MM.1S (cell line): ENCODE measurements around the gene C2orf78.
A peak's percentile ranks its signal among the peaks of the same experiment; 100 is the strongest.

Experiments used
- DNase-seq: peaks from one replicate; pipeline ENCODE4 v3.0.0-alpha.2; 2015
- H2AFZ ChIP-seq: fragments of 300-600 bp; sonication (generic); 2 replicates; pipeline ENCODE4 v1.6.0; 2016; ENCODE audit warnings: antibody characterized with exemption, low read length
- H3F3A ChIP-seq: fragments of 300-600 bp; sonication (generic); 2 replicates; pipeline ENCODE4 v1.6.1; 2016; ENCODE audit warnings: mild to moderate bottlenecking, antibody characterized with exemption, low read length, moderate library complexity, mixed read lengths; ENCODE audit not compliant: insufficient read depth
- H3K27ac ChIP-seq: fragments of 300-600 bp; sonication (generic); 2 replicates; pipeline ENCODE4 v1.5.1; 2016; ENCODE audit warnings: mild to moderate bottlenecking, low read length
- H3K27me3 ChIP-seq: fragments of 300-600 bp; sonication (generic); replicated peaks from 2 replicates; pipeline ENCODE4 v1.6.0; 2016; ENCODE audit warnings: low read length; ENCODE audit not compliant: insufficient read depth
- H3K36me3 ChIP-seq: fragments of 300-600 bp; sonication (generic); replicated peaks from 2 replicates; pipeline ENCODE4 v1.6.1; 2016; ENCODE audit warnings: mild to moderate bottlenecking, low read length, mixed read lengths; ENCODE audit not compliant: insufficient read depth
- H3K4me1 ChIP-seq: fragments of 300-600 bp; sonication (generic); 2 replicates; pipeline ENCODE4 v1.6.1; 2016; ENCODE audit warnings: low read length, mixed read lengths
- H3K4me2 ChIP-seq: fragments of 300-600 bp; sonication (generic); 2 replicates; pipeline ENCODE4 v1.6.0; 2016; ENCODE audit warnings: low read depth, low read length
- H3K4me3 ChIP-seq: fragments of 300-600 bp; sonication (generic); 2 replicates; pipeline ENCODE4 v1.5.1; 2016; ENCODE audit warnings: low read length, mixed read lengths
- H3K79me2 ChIP-seq: fragments of 300-600 bp; sonication (generic); 2 replicates; pipeline ENCODE4 v1.6.1; 2016; ENCODE audit warnings: mixed run types, low read length, mixed read lengths
- H3K9ac ChIP-seq: fragments of 300-600 bp; sonication (generic); 2 replicates; pipeline ENCODE4 v1.6.1; 2016; ENCODE audit warnings: low read length, mixed read lengths
- H3K9me2 ChIP-seq: fragments of 300-600 bp; sonication (generic); replicated peaks from 2 replicates; pipeline ENCODE4 v1.6.1; 2016; ENCODE audit warnings: mild to moderate bottlenecking, low read length, mixed read lengths; ENCODE audit not compliant: insufficient read depth
- H3K9me3 ChIP-seq: fragments of 300-600 bp; sonication (generic); replicated peaks from 2 replicates; pipeline ENCODE4 v1.6.1; 2016; ENCODE audit warnings: mild to moderate bottlenecking, low read length, mixed read lengths; ENCODE audit not compliant: insufficient read depth
- H4K20me1 ChIP-seq: fragments of 300-600 bp; sonication (generic); 2 replicates; pipeline ENCODE4 v1.6.1; 2016; ENCODE audit warnings: mild to moderate bottlenecking, low read length, moderate library complexity, mixed read lengths; ENCODE audit not compliant: insufficient read depth
- EZH2 ChIP-seq: fragments of 300-600 bp; sonication (generic); optimal IDR thresholded peaks from 2 replicates; pipeline ENCODE3; 2017; ENCODE audit warnings: low read depth, mild to moderate bottlenecking, antibody characterized with exemption, low read length, mixed read lengths
- EZH2phosphoT487 ChIP-seq: fragments of 300-600 bp; sonication (generic); IDR thresholded peaks from 2 replicates; pipeline ENCODE4 v1.6.1; 2018; ENCODE audit warnings: antibody characterized with exemption, low read length
- TF ChIP-seq, protein P1 (sequence below): fragments of 300-600 bp; sonication (generic); IDR thresholded peaks from 2 replicates; pipeline ENCODE4 v1.5.1; 2016; ENCODE audit warnings: antibody characterized with exemption, low read length, mixed read lengths

Gene C2orf78

DNA sequence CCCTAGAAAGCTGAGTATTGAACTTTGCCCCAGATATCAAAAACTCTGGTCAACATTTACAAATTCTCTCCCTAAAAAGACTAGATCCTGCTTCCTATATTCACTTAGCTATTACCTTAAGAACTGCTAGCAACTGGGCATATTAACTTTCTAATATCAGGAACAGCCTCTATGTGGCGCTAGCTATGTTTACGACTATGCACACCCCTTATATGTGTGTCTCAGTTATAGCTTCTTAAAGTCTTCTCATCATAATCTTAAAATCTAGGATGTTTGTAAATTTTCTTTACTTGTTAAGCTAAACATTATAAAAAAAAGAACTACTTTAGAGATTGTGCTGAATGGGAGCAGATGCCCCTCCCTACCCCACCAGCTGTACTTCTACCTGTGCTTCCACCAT, 43.0 kb downstream of the C2orf78 start:
- peaks cover 5% of the 10 kb centered on the region; the same call in 1 of the 2 replicates for H3F3A ChIP-seq
- peak; percentile 44 for DNase-seq
- peaks cover 18% of the 10 kb centered on the region for H3K4me1 ChIP-seq
- H3K9me3 ChIP-seq = no peaks in the 10 kb centered on the region
- H4K20me1 ChIP-seq = no peaks in the 10 kb centered on the region
- H3K27me3 ChIP-seq = no peaks in the 10 kb centered on the region
- H3K4me2 ChIP-seq = no peak overlapping the region
- no peaks in the 10 kb centered on the region for H3K9me2 ChIP-seq
- H3K36me3 ChIP-seq = peaks cover 11% of the 10 kb centered on the region; the same call in 1 of the 2 replicates
- H3K79me2 ChIP-seq = peaks cover 32% of the 10 kb centered on the region
- no peak overlapping the region for H3K9ac ChIP-seq
- no peak overlapping the region for H2AFZ ChIP-seq
- TF ChIP-seq, protein P1, sequence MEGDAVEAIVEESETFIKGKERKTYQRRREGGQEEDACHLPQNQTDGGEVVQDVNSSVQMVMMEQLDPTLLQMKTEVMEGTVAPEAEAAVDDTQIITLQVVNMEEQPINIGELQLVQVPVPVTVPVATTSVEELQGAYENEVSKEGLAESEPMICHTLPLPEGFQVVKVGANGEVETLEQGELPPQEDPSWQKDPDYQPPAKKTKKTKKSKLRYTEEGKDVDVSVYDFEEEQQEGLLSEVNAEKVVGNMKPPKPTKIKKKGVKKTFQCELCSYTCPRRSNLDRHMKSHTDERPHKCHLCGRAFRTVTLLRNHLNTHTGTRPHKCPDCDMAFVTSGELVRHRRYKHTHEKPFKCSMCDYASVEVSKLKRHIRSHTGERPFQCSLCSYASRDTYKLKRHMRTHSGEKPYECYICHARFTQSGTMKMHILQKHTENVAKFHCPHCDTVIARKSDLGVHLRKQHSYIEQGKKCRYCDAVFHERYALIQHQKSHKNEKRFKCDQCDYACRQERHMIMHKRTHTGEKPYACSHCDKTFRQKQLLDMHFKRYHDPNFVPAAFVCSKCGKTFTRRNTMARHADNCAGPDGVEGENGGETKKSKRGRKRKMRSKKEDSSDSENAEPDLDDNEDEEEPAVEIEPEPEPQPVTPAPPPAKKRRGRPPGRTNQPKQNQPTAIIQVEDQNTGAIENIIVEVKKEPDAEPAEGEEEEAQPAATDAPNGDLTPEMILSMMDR = peak; percentile 41
- no peak for TF ChIP-seq EZH2phosphoT487
- no peak for TF ChIP-seq EZH2
- no peak overlapping the region for H3K27ac ChIP-seq
- H3K4me3 ChIP-seq = no peak overlapping the region

GRCh38 chr2:73827660-73828388, 43.8 kb downstream of the C2orf78 start:
- Histone ChIP-seq H3K9me3 (no peaks in the 10 kb centered on the region), H4K20me1 (no peaks in the 10 kb centered on the region), H3K79me2 (peaks cover 32% of the 10 kb centered on the region), H3F3A (0 out of 2 replicates have a peak, but pooled peaks cover 5% of the 10 kb centered on the region), H3K4me2 (peak overlapping the region; percentile 58; the same call in 1 of the 2 replicates), H3K36me3 (peaks cover 16% of the 10 kb centered on the region), H3K27me3 (no peaks in the 10 kb centered on the region), H3K9me2 (no peaks in the 10 kb centered on the region), H3K27ac (no peak overlapping the region), H3K9ac (no peak overlapping the region), H2AFZ (peak overlapping the region; percentile 92), H3K4me1 (peaks cover 15% of the 10 kb centered on the region), H3K4me3 (peak overlapping the region; percentile 86)
- TF ChIP-seq EZH2 (no peak), EZH2phosphoT487 (no peak)
- TF ChIP-seq, protein P1 = no peak
- DNase-seq = no peak

GRCh38 chr2:73828389-73828817, 44.4 kb downstream of the C2orf78 start:
- TF ChIP-seq EZH2phosphoT487 = no peak
- no peak for TF ChIP-seq EZH2
- TF ChIP-seq, protein P1 = no peak
- Histone ChIP-seq H3K9ac (peak overlapping the region; percentile 81; the same call in 1 of the 2 replicates), H3K4me3 (peak overlapping the region; percentile 86)

More at GRCh38 chr2:73828389-73828817, 44.4 kb downstream of the C2orf78 start:
- H3K79me2 ChIP-seq = peaks cover 32% of the 10 kb centered on the region
- peaks cover 15% of the 10 kb centered on the region for H3K4me1 ChIP-seq
- peaks cover 16% of the 10 kb centered on the region for H3K36me3 ChIP-seq
- peak overlapping the region; percentile 58; the same call in 1 of the 2 replicates for H3K4me2 ChIP-seq
- no peak for DNase-seq
- no peak overlapping the region for H3K27ac ChIP-seq
- no peaks in the 10 kb centered on the region for H3K9me3 ChIP-seq
- 0 out of 2 replicates have a peak, but pooled peaks cover 5% of the 10 kb centered on the region for H3F3A ChIP-seq
- no peaks in the 10 kb centered on the region for H4K20me1 ChIP-seq
- H3K27me3 ChIP-seq = no peaks in the 10 kb centered on the region
- H3K9me2 ChIP-seq = no peaks in the 10 kb centered on the region
- peak overlapping the region; percentile 92 for H2AFZ ChIP-seq
